H9 (cell line): ENCODE data around the gene CCDC33. TPM values are rescaled to one million over a fixed set of nuclear protein-coding genes. Genes with fewer than 3 reads are reported as not detected.

Source experiments
- DNase-seq: peaks from one replicate; pipeline ENCODE4 v3.0.0-alpha.2; 2017
- H2AFZ ChIP-seq: one replicate; pipeline ENCODE4 v1.6.1; 2013; ENCODE audit warnings: mild to moderate bottlenecking, low read length, control low read depth, moderate library complexity
- H2AK5ac ChIP-seq: 2 replicates; pipeline ENCODE4 v1.6.1; 2013; ENCODE audit warnings: low read length, control low read depth, mixed read lengths; ENCODE audit not compliant: insufficient read length
- H2BK120ac ChIP-seq: one replicate; pipeline ENCODE4 v1.6.1; 2013; ENCODE audit warnings: low read depth, mild to moderate bottlenecking, low read length, control low read depth, inconsistent platforms; ENCODE audit not compliant: poor library complexity, severe bottlenecking
- H2BK12ac ChIP-seq: 2 replicates; pipeline ENCODE4 v1.6.1; 2013; ENCODE audit warnings: low read length, control low read depth, mixed read lengths, low read depth; ENCODE audit not compliant: insufficient read length
- H2BK15ac ChIP-seq: 2 replicates; pipeline ENCODE4 v1.6.1; 2013; ENCODE audit warnings: low read depth, low read length, control low read depth
- H2BK20ac ChIP-seq: one replicate; pipeline ENCODE4 v1.6.1; 2013; ENCODE audit warnings: low read depth, mild to moderate bottlenecking, low read length, control low read depth, inconsistent platforms; ENCODE audit not compliant: poor library complexity, severe bottlenecking
- H2BK5ac ChIP-seq: 2 replicates; pipeline ENCODE4 v1.6.1; 2013; ENCODE audit warnings: low read length, control low read depth, mixed read lengths; ENCODE audit not compliant: insufficient read length
- H3K14ac ChIP-seq: 2 replicates; pipeline ENCODE4 v1.6.1; 2013; ENCODE audit warnings: low read length, control low read depth; ENCODE audit not compliant: insufficient read depth
- H3K18ac ChIP-seq: 2 replicates; pipeline ENCODE4 v1.6.1; 2013; ENCODE audit warnings: low read depth, mild to moderate bottlenecking, mixed read lengths, low read length, control low read depth; ENCODE audit not compliant: insufficient read length
- H3K23ac ChIP-seq: 2 replicates; pipeline ENCODE4 v1.6.1; 2013; ENCODE audit warnings: low read length, control low read depth, mixed read lengths, low read depth; ENCODE audit not compliant: insufficient read length
- H3K23me2 ChIP-seq: 2 replicates; pipeline ENCODE4 v1.6.1; 2013; ENCODE audit warnings: low read depth, mild to moderate bottlenecking, mixed read lengths, low read length, control low read depth; ENCODE audit not compliant: insufficient read length, poor library complexity, severe bottlenecking
- H3K27ac ChIP-seq: 2 replicates; pipeline ENCODE4 v1.5.1; 2013; ENCODE audit warnings: low read length, control low read depth, mixed read lengths, low read depth; ENCODE audit not compliant: insufficient read length
- H3K27me3 ChIP-seq: 2 replicates; pipeline ENCODE4 v1.6.1; 2013; ENCODE audit warnings: low read length, control low read depth, inconsistent platforms; ENCODE audit not compliant: insufficient read depth
- H3K4ac ChIP-seq: 2 replicates; pipeline ENCODE4 v1.6.1; 2013; ENCODE audit warnings: low read depth, mild to moderate bottlenecking, control low read depth, inconsistent platforms, low read length, moderate library complexity
- H3K4me1 ChIP-seq: 2 replicates; pipeline ENCODE4 v1.6.1; 2013; ENCODE audit warnings: low read length, control low read depth, inconsistent platforms; ENCODE audit not compliant: insufficient read depth
- H3K4me2 ChIP-seq: 2 replicates; pipeline ENCODE4 v1.6.1; 2013; ENCODE audit warnings: low read length, control low read depth, mixed read lengths; ENCODE audit not compliant: insufficient read length, insufficient read depth
- H3K56ac ChIP-seq: 2 replicates; pipeline ENCODE4 v1.6.1; 2013; ENCODE audit warnings: low read depth, mild to moderate bottlenecking, mixed read lengths, low read length, control low read depth; ENCODE audit not compliant: insufficient read length
- H3K79me1 ChIP-seq: 2 replicates; pipeline ENCODE4 v1.6.1; 2013; ENCODE audit warnings: low read depth, mild to moderate bottlenecking, moderate library complexity, low read length, control low read depth, inconsistent platforms; ENCODE audit not compliant: insufficient read depth, poor library complexity, severe bottlenecking
- H3K79me2 ChIP-seq: 2 replicates; pipeline ENCODE4 v1.6.1; 2013; ENCODE audit warnings: low read length, control low read depth, inconsistent platforms; ENCODE audit not compliant: insufficient read depth
- H3K9ac ChIP-seq: 2 replicates; pipeline ENCODE4 v1.6.1; 2013; ENCODE audit warnings: low read length, control low read depth, mixed read lengths; ENCODE audit not compliant: insufficient read length; ENCODE audit errors: extremely low read depth
- H3K9me3 ChIP-seq: one replicate; pipeline ENCODE4 v1.6.1; 2013; ENCODE audit warnings: low read depth, low read length, inconsistent platforms; ENCODE audit not compliant: control insufficient read depth
- H3T11ph ChIP-seq: one replicate; pipeline ENCODE4 v1.6.1; 2013; ENCODE audit warnings: mild to moderate bottlenecking, low read length, control low read depth, inconsistent platforms
- H4K20me1 ChIP-seq: one replicate; pipeline ENCODE4 v1.6.1; 2013; ENCODE audit not compliant: control insufficient read depth, insufficient read length, insufficient read depth
- H4K5ac ChIP-seq: 2 replicates; pipeline ENCODE4 v1.6.1; 2013; ENCODE audit warnings: low read depth, mild to moderate bottlenecking, mixed read lengths, low read length, control low read depth; ENCODE audit not compliant: insufficient read length
- H4K8ac ChIP-seq: replicated peaks from 2 replicates; pipeline ENCODE4 v1.6.1; 2013; ENCODE audit warnings: low read length, control low read depth, mixed read lengths, low read depth; ENCODE audit not compliant: insufficient read length
- H4K91ac ChIP-seq: 2 replicates; pipeline ENCODE4 v1.6.1; 2013; ENCODE audit warnings: low read depth, mild to moderate bottlenecking, moderate library complexity, mixed read lengths, low read length, control low read depth; ENCODE audit not compliant: insufficient read length
- H3K27ac Mint-ChIP-seq, 3 experiments: 2 replicates in 2 of 3; 3 replicates in 1 of 3; pipeline ENCODE4 v1.8.0; 2020 to 2021; ENCODE audit warnings: mixed read lengths in 3 of 3, mild to moderate bottlenecking in 1 of 3, moderate library complexity in 1 of 3
- H3K27me3 Mint-ChIP-seq: 2 replicates; pipeline ENCODE4 v1.8.0; 2021; ENCODE audit warnings: low read depth, mild to moderate bottlenecking, moderate library complexity, mixed read lengths
- H3K36me3 Mint-ChIP-seq, 3 experiments: 2 replicates in 2 of 3; 3 replicates in 1 of 3; pipeline ENCODE4 v1.8.0; 2020 to 2021; ENCODE audit warnings: low read depth in 3 of 3, mixed read lengths in 3 of 3; ENCODE audit not compliant: insufficient read depth in 1 of 3
- H3K4me1 Mint-ChIP-seq, 2 experiments: 2 replicates each; pipeline ENCODE4 v1.8.0; 2020; ENCODE audit warnings: mixed read lengths in 2 of 2
- H3K4me3 Mint-ChIP-seq, 2 experiments: 2 replicates in 1 of 2; 3 replicates in 1 of 2; pipeline ENCODE4 v1.8.0; 2020 to 2021; ENCODE audit warnings: mild to moderate bottlenecking in 2 of 2, mixed read lengths in 2 of 2, moderate library complexity in 1 of 2
- H3K9me3 Mint-ChIP-seq, 2 experiments: 2 replicates in 1 of 2; 3 replicates in 1 of 2; pipeline ENCODE4 v1.8.0; 2020; ENCODE audit warnings: mild to moderate bottlenecking in 2 of 2, mixed read lengths in 2 of 2, moderate library complexity in 1 of 2
- WGBS: extraction: QIAGEN DNeasy Blood & Tissue Kit; methylation state at CpG from one replicate; pipeline ENCODE4 v1.1.7; 2013; ENCODE audit warnings: missing lambda C conversion rate, low lambda C conversion rate, mixed read lengths; ENCODE audit not compliant: insufficient read length; ENCODE audit errors: extremely low coverage; 5-methylcytosine and 5-hydroxymethylcytosine counted together
- total RNA-seq: library from RNA; stranded (reverse); gene quantifications from 2 replicates; pipeline ENCODE4 v1.2.1, GENCODE V29; 2021
- TF ChIP-seq, protein P1 (sequence below): fragments of 200-600 bp; sonication (generic); conservative IDR thresholded peaks from 3 replicates; pipeline ENCODE4 v1.8.0; 2021; ENCODE audit warnings: antibody characterized with exemption, mild to moderate bottlenecking

CCDC33 gene
- total RNA-seq, 1 experiment from 2014 or later: 4.6 TPM

DNA sequence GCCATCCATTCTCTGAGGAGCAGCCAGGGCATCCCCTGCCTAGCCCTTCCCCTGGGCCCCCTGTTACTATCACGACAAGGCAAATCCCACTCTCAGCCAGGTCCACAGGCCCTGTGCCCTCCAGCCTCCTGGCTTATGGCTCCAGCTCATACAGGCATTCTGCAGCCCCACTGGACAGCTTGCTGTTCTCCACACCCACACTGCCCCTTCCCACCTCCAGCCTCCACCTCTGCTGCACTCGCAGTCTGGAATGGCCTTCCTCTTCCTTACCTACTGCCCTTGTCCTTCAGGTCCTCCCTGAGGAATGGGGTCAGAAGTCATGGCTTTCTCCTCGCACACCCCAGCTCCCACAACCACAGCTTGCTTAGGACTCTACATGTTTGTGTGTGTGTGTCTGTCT, 40.4 kb downstream of the CCDC33 start:
- no CpG with 5 or more reads among the region's 3 CpGs for WGBS
- no peak overlapping the region for H4K91ac ChIP-seq
- no peak overlapping the region for H3K9ac ChIP-seq
- Mint-ChIP-seq H3K9me3 (no peaks in the 10 kb centered on the region), H3K27me3 (peaks cover 33% of the 10 kb centered on the region), H3K4me1 (0 out of 4 replicates have a peak, but pooled peaks cover 0 to 3% of the 10 kb centered on the region in 2 experiments), H3K36me3 (no peaks in the 10 kb centered on the region; a peak in 1 of 7 replicates), H3K4me3 (no peak overlapping the region; a peak in 1 of 5 replicates), H3K27ac (no peak overlapping the region; a peak in 1 of 7 replicates)
- no peak overlapping the region for H4K5ac ChIP-seq
- no peaks in the 10 kb centered on the region for H3K23me2 ChIP-seq
- no peaks in the 10 kb centered on the region for H3K79me2 ChIP-seq
- H3K23ac ChIP-seq: no peak overlapping the region
- no peak overlapping the region for H3K18ac ChIP-seq
- no peak overlapping the region for H3T11ph ChIP-seq
- no peak overlapping the region for H3K14ac ChIP-seq
- no peak overlapping the region for H2AFZ ChIP-seq
- no peaks in the 10 kb centered on the region for H4K20me1 ChIP-seq
- no peaks in the 10 kb centered on the region for H3K27me3 ChIP-seq
- no peak overlapping the region for H2BK5ac ChIP-seq
- H3K9me3 ChIP-seq: no peaks in the 10 kb centered on the region
- H3K4me1 ChIP-seq: no peaks in the 10 kb centered on the region
- H2AK5ac ChIP-seq: no peak overlapping the region
- no peaks in the 10 kb centered on the region for H3K79me1 ChIP-seq
- no peak for DNase-seq
- no peak overlapping the region for H3K27ac ChIP-seq
- H2BK15ac ChIP-seq: no peak overlapping the region
- H2BK120ac ChIP-seq: no peak overlapping the region
- no peak overlapping the region for H3K56ac ChIP-seq
- H4K8ac ChIP-seq: no peak overlapping the region
- H2BK12ac ChIP-seq: no peak overlapping the region
- H3K4me2 ChIP-seq: no peak overlapping the region
- H3K4ac ChIP-seq: no peak overlapping the region
- no peak overlapping the region for H2BK20ac ChIP-seq
- TF ChIP-seq, protein P1, sequence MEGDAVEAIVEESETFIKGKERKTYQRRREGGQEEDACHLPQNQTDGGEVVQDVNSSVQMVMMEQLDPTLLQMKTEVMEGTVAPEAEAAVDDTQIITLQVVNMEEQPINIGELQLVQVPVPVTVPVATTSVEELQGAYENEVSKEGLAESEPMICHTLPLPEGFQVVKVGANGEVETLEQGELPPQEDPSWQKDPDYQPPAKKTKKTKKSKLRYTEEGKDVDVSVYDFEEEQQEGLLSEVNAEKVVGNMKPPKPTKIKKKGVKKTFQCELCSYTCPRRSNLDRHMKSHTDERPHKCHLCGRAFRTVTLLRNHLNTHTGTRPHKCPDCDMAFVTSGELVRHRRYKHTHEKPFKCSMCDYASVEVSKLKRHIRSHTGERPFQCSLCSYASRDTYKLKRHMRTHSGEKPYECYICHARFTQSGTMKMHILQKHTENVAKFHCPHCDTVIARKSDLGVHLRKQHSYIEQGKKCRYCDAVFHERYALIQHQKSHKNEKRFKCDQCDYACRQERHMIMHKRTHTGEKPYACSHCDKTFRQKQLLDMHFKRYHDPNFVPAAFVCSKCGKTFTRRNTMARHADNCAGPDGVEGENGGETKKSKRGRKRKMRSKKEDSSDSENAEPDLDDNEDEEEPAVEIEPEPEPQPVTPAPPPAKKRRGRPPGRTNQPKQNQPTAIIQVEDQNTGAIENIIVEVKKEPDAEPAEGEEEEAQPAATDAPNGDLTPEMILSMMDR: no peak
